ENCODE data around the gene PTCH2.

Gene PTCH2, protein sequence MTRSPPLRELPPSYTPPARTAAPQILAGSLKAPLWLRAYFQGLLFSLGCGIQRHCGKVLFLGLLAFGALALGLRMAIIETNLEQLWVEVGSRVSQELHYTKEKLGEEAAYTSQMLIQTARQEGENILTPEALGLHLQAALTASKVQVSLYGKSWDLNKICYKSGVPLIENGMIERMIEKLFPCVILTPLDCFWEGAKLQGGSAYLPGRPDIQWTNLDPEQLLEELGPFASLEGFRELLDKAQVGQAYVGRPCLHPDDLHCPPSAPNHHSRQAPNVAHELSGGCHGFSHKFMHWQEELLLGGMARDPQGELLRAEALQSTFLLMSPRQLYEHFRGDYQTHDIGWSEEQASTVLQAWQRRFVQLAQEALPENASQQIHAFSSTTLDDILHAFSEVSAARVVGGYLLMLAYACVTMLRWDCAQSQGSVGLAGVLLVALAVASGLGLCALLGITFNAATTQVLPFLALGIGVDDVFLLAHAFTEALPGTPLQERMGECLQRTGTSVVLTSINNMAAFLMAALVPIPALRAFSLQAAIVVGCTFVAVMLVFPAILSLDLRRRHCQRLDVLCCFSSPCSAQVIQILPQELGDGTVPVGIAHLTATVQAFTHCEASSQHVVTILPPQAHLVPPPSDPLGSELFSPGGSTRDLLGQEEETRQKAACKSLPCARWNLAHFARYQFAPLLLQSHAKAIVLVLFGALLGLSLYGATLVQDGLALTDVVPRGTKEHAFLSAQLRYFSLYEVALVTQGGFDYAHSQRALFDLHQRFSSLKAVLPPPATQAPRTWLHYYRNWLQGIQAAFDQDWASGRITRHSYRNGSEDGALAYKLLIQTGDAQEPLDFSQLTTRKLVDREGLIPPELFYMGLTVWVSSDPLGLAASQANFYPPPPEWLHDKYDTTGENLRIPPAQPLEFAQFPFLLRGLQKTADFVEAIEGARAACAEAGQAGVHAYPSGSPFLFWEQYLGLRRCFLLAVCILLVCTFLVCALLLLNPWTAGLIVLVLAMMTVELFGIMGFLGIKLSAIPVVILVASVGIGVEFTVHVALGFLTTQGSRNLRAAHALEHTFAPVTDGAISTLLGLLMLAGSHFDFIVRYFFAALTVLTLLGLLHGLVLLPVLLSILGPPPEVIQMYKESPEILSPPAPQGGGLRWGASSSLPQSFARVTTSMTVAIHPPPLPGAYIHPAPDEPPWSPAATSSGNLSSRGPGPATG

GRCh38 chr1:44842862-44843655 is at the start of gene PTCH2:
Gene PTCH2 (minus strand): TSS chr1:44843253. CDS start chr1:44842932, 321 bp downstream.
- peak; percentile 91 for DNase-seq (ENCODE audit: low spot score)

DNA sequence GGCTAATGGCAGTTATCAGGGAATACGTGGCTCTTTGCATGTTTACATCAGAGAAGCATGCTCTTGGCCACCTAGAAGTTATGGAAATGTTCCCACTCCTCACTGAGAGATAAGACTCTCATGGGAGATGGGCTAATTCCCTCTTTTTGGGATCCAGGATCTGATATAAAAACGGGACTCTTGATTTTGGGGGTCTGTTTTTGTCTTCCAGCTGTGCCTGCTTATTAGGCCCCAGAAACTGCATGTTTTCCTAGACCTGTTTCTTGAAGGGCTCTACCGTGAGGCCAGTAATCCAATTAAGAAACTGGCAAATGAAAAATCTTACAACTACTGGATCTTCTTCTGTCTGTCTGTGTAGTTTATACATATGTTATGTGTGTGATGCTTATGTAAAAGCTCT is 47.0 kb upstream of the PTCH2 start:
- no peak for DNase-seq (ENCODE audit: low spot score)

DNA sequence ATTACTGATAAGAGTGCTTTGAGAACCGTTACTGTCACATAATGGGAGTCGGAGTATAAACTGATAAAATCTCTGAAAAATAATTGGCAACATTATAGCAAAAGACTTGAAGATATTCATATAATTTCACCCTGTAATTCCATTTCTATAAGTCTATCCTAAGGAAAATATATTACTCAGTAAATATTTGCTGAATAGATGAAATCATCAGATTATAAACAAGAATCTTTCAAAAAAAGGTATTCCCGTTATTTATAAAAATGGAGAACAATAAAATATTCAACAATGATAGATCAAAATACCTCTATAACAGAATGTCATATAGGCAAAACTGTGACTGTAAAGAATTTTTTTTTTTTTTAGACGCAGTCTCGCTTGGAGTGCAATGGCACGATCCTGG is 42.4 kb upstream of the PTCH2 start:
- DNase-seq (ENCODE audit: low spot score) = no peak

- DNase-seq (ENCODE audit: low spot score) = no peak
These were observed 41.7 kb upstream of the PTCH2 start for GRCh38 chr1:44884746-44885145.

- peak; percentile 91 for DNase-seq (ENCODE audit: low spot score)
These were observed 38.1 kb upstream of the PTCH2 start for GRCh38 chr1:44881011-44881632.

DNA sequence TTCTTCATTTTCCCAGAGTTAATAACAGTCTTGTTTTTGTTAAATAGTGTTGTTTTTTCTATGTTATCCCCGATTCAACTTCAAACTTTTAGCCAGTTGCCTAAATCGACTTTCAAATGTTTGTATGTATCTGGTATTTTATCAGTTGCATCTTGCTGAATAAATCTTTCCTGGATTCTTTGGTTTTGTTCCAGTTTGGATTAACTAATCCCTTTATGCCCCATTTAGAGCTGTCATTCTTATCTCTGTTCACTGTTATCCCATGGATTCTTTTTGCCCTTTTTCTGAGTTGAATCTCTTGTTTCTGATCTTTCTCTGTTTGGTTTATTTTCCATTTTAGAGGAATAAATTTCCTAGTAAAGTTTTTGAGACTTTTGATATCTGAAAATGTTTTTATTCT is 31.1 kb upstream of the PTCH2 start:
- DNase-seq (ENCODE audit: low spot score) = no peak

DNA sequence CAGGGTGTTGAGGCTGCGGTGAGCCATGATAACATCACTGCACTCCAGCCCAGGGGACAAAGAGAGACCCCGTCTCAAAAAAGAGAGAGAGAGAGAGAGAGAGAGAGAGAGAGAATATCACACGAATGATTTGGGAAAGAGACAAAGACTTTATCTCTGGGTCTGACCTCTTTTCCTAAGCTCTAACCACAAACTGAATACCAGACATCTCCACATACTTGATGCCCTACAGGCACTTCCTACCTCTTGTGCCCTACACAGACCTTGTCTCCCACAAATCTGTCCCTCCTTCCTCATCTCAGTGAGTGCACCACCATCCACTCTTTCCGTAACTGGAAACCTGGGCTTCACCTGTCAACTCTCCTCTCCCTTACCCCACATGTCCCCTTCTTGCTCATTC is 27.0 kb upstream of the PTCH2 start:
- DNase-seq (ENCODE audit: low spot score) = no peak

DNA sequence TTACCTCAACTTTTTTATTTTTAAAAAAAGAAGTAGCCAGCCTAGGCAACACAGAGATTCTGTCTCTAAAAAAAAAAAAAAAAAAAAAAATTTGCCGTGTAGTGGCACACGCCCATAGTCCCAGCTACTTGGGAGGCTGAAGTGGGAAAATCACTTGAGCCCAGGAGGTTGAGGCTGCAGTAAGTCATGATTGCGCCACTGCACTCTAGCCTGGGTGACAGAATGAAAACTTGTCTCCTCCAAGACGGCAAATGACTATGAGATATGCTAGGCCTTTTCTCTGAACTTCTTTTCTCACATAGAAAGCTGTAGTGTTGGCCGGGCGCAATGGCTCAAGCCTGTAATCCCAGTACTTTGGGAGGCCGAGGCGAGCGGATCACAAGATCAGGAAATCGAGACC is 24.7 kb upstream of the PTCH2 start:
- DNase-seq (ENCODE audit: low spot score) = no peak

DNA sequence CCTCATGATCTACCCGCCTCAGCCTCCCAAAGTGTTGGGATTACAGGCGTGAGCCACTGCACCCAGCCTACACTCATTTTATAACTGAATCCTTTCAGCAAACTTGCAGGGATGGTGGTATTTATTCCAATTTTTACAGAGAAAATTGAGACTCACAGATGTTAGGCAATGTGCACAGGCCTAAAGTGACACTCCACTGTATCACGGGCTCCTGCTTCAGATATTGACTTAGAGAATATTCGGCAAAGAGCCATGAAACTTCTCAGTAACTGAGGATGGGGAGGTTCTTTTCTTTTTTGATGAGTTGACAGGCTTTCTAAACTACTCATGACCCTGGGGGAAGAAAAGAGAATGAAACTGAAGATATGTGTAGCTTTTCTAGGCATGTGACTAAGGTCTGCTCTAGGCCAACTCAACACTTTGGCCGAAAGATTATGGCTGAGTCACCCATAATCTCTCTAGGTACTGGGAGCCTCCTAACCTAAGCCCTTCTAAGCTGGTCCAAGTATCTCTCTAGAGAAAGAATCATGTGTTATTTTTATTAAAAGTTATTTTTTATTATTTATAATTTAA is 19.9 kb upstream of the PTCH2 start:
- DNase-seq (ENCODE audit: low spot score) = no peak

DNA sequence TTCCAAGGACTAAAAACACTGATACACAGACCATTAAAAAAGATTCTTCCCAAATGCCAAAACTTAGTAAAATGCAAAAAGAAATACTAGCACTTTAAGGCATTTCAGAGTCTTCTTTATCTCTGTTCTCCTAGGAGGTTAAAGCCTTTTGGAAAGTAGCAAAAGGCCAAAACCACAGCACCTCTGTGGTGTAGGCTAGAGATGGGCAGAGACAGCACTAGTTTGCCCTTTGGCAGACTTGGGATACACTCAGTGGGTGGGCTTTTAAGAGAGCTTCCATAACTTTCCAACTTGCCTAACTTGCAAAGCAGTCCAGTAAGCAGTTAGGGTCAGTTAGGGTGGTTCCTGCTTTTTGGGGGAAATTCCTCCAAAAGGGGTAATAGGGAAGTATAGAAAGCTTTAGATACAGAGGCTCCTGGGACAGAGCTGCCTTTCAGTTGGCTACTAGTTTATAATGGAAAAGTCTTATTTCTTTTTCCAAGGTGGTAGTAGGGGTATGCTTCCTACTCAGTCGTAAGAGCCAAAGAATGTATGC is 17.9 kb upstream of the PTCH2 start:
- DNase-seq (ENCODE audit: low spot score) = no peak

DNA sequence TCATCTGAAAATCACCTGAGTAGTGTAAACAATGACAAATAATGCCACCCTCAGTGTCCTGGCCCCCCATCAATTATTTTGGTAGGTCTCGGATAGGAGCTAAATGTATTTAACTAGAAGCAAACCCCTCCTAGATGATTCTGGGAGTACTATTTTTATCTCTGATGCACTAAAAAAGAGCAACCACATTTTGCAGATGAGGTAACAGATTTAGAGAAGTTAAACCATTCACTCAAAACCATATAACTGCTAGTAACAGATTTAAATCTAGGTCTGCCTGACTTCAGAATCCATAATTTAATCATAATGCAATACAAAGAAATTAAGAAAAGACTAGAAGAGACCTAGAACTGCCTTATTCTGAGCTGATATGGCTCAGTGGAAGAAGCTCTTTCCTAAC is 17.3 kb upstream of the PTCH2 start:
- no peak for DNase-seq (ENCODE audit: low spot score)

GRCh38 chr1:44857446-44857845 is 14.4 kb upstream of the PTCH2 start:
- no peak for DNase-seq (ENCODE audit: low spot score)

- no peak for DNase-seq (ENCODE audit: low spot score)
These were observed 12.7 kb upstream of the PTCH2 start for GRCh38 chr1:44855742-44856141.

DNA sequence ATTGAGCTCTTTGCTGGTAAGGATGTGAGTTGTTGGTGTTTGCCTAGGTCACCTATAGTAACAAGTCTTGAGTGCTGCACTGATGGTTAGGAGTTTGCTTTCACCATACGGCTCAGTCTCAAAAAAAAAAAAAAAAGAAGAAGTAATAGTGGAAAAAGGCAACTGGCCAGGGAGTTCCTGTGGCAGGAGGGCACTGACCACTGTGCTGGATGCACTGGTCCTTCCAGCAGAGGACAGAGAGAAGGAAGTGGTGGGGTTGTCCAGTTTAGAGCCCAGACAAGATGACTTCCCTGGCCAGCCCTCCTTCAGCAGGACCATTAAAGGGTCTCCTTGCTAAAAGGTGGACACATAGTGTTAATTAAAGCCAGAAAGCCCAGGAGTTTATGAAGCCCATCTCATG is 11.9 kb upstream of the PTCH2 start:
- no peak for DNase-seq (ENCODE audit: low spot score)

DNA sequence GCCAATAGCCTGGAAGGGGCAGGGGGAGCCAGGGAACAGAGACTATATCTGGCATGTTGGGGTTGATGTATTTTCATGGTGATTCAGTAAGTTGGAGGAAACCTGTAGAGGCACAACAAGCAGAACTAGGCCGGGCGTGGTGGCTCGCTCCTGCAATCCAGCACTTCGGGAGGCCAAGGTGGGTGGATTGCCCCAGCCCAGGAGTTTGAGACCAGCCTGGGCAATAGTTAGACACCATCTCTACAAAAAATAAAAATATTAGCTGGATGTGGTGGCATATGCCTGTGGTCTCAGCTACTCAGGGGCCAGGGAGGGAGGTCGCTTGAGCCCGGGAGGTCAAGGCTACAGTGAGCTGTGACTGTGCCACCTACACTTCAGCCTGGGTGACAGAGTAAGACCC is 10.1 kb upstream of the PTCH2 start:
- DNase-seq (ENCODE audit: low spot score) = no peak

DNA sequence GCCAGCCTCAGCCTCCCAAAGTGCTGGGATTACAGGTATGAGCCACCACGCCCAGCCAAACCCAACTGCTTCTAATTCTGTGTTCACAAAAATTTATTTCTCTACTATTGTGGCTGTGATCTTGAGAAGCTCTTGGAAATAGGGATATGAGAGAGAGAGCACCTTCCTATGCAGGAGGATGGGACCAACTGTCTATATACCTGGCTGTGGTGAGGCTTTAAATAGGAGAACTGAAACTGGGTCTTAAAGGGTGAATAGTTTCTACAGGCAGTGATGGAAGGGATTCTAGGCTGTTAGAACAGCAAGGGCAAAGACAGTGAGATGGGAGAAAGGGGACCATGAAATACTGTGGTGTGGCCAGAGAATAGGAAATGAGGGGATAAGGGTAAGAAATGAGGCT is 8.3 kb upstream of the PTCH2 start:
- no peak for DNase-seq (ENCODE audit: low spot score)

DNA sequence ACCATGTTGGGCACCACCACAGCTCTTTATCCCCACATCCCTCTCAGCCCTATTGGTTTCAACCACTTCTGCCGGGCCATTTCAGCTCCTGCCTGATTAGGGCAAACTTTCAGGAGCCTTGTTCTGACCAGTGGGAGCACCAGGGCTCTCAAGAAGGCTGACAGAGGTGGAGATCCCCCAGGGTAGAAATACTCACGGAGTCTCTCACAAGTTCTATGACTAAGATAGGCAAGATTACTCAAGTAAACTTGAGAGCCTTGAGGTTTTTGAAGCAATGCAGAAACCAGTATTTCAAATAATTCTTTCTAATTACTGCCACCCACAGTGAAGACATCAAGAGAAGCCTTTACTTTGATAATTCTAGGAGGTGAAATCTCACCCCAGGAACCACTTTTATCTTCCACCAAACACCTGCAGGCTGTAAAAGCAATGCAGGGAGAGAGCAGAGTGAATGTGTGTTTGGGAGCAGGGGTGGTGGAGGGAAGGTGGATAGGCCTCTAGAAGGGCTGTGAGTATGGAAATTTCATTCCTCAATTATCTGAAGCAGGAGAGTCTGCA is 6.6 kb upstream of the PTCH2 start:
- no peak for DNase-seq (ENCODE audit: low spot score)

GRCh38 chr1:44848456-44849181 is 5.6 kb upstream of the PTCH2 start:
- no peak for DNase-seq (ENCODE audit: low spot score)

DNA sequence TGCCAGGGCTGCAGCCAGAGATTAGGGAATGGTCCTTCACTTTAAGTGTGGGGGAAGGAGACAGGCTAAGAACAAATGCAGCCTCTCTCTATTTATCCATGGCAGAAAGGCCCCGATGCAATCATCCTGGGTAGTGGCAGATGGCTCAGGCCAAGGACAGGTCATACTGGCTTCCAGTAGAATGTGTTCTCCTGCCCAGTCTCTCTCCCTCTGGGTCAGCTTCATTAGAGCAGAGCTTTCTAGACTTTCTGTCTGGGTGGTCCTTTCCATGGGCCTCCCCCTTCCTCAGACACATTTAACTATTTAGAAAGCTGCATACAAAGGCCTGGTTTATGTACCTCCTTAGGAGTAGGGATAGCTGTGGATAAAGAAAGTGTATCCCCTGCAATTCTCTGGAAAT is 4.8 kb upstream of the PTCH2 start:
- no peak for DNase-seq (ENCODE audit: low spot score)

- no peak for DNase-seq (ENCODE audit: low spot score)
These were observed 3.9 kb upstream of the PTCH2 start for GRCh38 chr1:44846985-44847384.

Measured in AG20443 (cell line).